Esophagus muscularis mucosa (tissue), 4 donors: ENCODE measurements around the gene ANO6.

ENCODE experiments used
- CTCF ChIP-seq, 3 experiments: fragments of 200-600 bp in 2 of 3; fragments of 450-650 bp in 1 of 3; sonication (generic) in 2 of 3; IDR thresholded peaks; one replicate each; pipeline ENCODE4 v1.5.1; 2017 to 2019; ENCODE audit warnings: antibody characterized with exemption in 3 of 3, mild to moderate bottlenecking in 2 of 3, moderate library complexity in 1 of 3
- EP300 ChIP-seq: sonication (generic); formaldehyde crosslinking; IDR thresholded peaks from one replicate; pipeline ENCODE4 v1.6.1; 2017; ENCODE audit warnings: antibody characterized with exemption
- POLR2A ChIP-seq: fragments of 450-650 bp; IDR thresholded peaks from one replicate; pipeline ENCODE4 v1.6.1; 2017; ENCODE audit warnings: antibody characterized with exemption, moderate library complexity, mild to moderate bottlenecking, low read depth
- POLR2AphosphoS5 ChIP-seq, 2 donors: sonication (generic); formaldehyde crosslinking; IDR thresholded peaks; one replicate each; pipeline ENCODE4 v1.6.1; 2017; ENCODE audit warnings: antibody characterized with exemption in 2 of 2

- TF ChIP-seq CTCF (IDR thresholded peaks at IDR 0.05) (no peak), POLR2AphosphoS5 (IDR thresholded peaks at IDR 0.05) (peak; percentile 50 to 59), POLR2A (no peak), EP300 (no peak)
These were observed 191.3 kb downstream of the ANO6 start for GRCh38 chr12:45406988-45407850.
